KOPT-K1 (cell line): ENCODE results near the gene GAREM1.
"Not testable (repeated sequence)": the region's sequence is repeated elsewhere in the genome, so short reads cannot be mapped to it uniquely, and the experiment has no call there.

ENCODE experiments used
- H3K27ac ChIP-seq: fragments of 200-600 bp; sonication (generic); 2 replicates; pipeline ENCODE4 v1.5.1; 2016; ENCODE audit warnings: antibody characterized with exemption, mild to moderate bottlenecking, low read depth, low read length; ENCODE audit not compliant: poor library complexity, severe bottlenecking
- H3K36me3 ChIP-seq: fragments of 200-600 bp; sonication (generic); 2 replicates; pipeline ENCODE4 v1.5.1; 2017; ENCODE audit warnings: antibody characterized with exemption, mild to moderate bottlenecking, low read length, moderate library complexity; ENCODE audit not compliant: insufficient read depth
- H3K9me3 ChIP-seq: fragments of 200-600 bp; sonication (generic); 2 replicates; pipeline ENCODE4 v1.5.1; 2017; ENCODE audit warnings: antibody characterized with exemption, low read length, mild to moderate bottlenecking; ENCODE audit not compliant: insufficient read depth, poor library complexity, severe bottlenecking

The GAREM1 gene

GRCh38 chr18:32353257-32353656, 117.4 kb downstream of the GAREM1 start:
- H3K27ac ChIP-seq, result no peak overlapping the region
- H3K9me3 ChIP-seq, result no peaks in the 10 kb centered on the region
- H3K36me3 ChIP-seq, result no peaks in the 10 kb centered on the region

GRCh38 chr18:32351032-32351431, 119.7 kb downstream of the GAREM1 start:
- Histone ChIP-seq H3K36me3 (no peaks in the 10 kb centered on the region), H3K9me3 (no peaks in the 10 kb centered on the region), H3K27ac (no peak overlapping the region)

- H3K27ac ChIP-seq, result no peak overlapping the region
- no peaks in the 10 kb centered on the region for H3K36me3 ChIP-seq
- no peaks in the 10 kb centered on the region for H3K9me3 ChIP-seq
Observed at GRCh38 chr18:32349728-32350395, 120.8 kb downstream of the GAREM1 start.

- Histone ChIP-seq H3K9me3 (no peaks in the 10 kb centered on the region), H3K27ac (no peak overlapping the region), H3K36me3 (no peaks in the 10 kb centered on the region)
Observed at GRCh38 chr18:32346671-32347070, 124.0 kb downstream of the GAREM1 start.

- Histone ChIP-seq H3K36me3 (no peaks in the 10 kb centered on the region), H3K9me3 (no peaks in the 10 kb centered on the region), H3K27ac (no peak overlapping the region)
Observed at GRCh38 chr18:32343634-32344033, 127.0 kb downstream of the GAREM1 start.

GRCh38 chr18:32341112-32341511, 129.6 kb downstream of the GAREM1 start:
- not testable (repeated sequence) for H3K27ac ChIP-seq, H3K9me3 ChIP-seq, H3K36me3 ChIP-seq

- Histone ChIP-seq H3K9me3 (no peaks in the 10 kb centered on the region), H3K36me3 (no peaks in the 10 kb centered on the region), H3K27ac (no peak overlapping the region)
Observed at GRCh38 chr18:32339045-32339444, 131.6 kb downstream of the GAREM1 start.

GRCh38 chr18:32337821-32338220, 132.9 kb downstream of the GAREM1 start:
- Histone ChIP-seq H3K36me3 (no peaks in the 10 kb centered on the region), H3K9me3 (no peaks in the 10 kb centered on the region), H3K27ac (no peak overlapping the region)

- H3K9me3 ChIP-seq, result no peaks in the 10 kb centered on the region
- H3K27ac ChIP-seq, result no peak overlapping the region
- no peaks in the 10 kb centered on the region for H3K36me3 ChIP-seq
Observed at GRCh38 chr18:32337347-32337746, 133.3 kb downstream of the GAREM1 start.

GRCh38 chr18:32335228-32335627, 135.5 kb downstream of the GAREM1 start:
- no peaks in the 10 kb centered on the region for H3K36me3 ChIP-seq
- no peaks in the 10 kb centered on the region for H3K9me3 ChIP-seq
- no peak overlapping the region for H3K27ac ChIP-seq

- Histone ChIP-seq H3K36me3 (no peaks in the 10 kb centered on the region), H3K27ac (no peak overlapping the region), H3K9me3 (no peaks in the 10 kb centered on the region)
Observed at GRCh38 chr18:32333781-32334180, 136.9 kb downstream of the GAREM1 start.

- H3K36me3 ChIP-seq, result no peaks in the 10 kb centered on the region
- H3K27ac ChIP-seq, result no peak overlapping the region
- H3K9me3 ChIP-seq, result no peaks in the 10 kb centered on the region
Observed at GRCh38 chr18:32332708-32333107, 138.0 kb downstream of the GAREM1 start.

- H3K36me3 ChIP-seq, result no peaks in the 10 kb centered on the region
- H3K27ac ChIP-seq, result no peak overlapping the region
- no peaks in the 10 kb centered on the region for H3K9me3 ChIP-seq
Observed at GRCh38 chr18:32328974-32329373, 141.7 kb downstream of the GAREM1 start.

GRCh38 chr18:32328379-32328778, 142.3 kb downstream of the GAREM1 start:
- Histone ChIP-seq H3K9me3 (no peaks in the 10 kb centered on the region), H3K27ac (no peak overlapping the region), H3K36me3 (no peaks in the 10 kb centered on the region)

GRCh38 chr18:32326450-32327308, 144.0 kb downstream of the GAREM1 start:
- Histone ChIP-seq H3K36me3 (no peaks in the 10 kb centered on the region), H3K27ac (no peak overlapping the region), H3K9me3 (no peaks in the 10 kb centered on the region)

GRCh38 chr18:32324181-32324580, 146.5 kb downstream of the GAREM1 start:
- Histone ChIP-seq H3K9me3 (no peaks in the 10 kb centered on the region), H3K27ac (no peak overlapping the region), H3K36me3 (no peaks in the 10 kb centered on the region)
